ENCODE measurements around the gene PSMB9.

GRCh38 chr6:32853541-32854375 lies at the start of gene PSMB9, which contains the start of gene TAP1:
- TF ChIP-seq CTCF (conservative IDR thresholded peaks at IDR 0.05 in 1 of 2, IDR thresholded peaks at IDR 0.05 in 1 of 2; ENCODE audit: low read depth in 1 of 2, low read length in 2 of 2) (peak; percentile 55 to 67), EZH2 (IDR thresholded peaks at IDR 0.05; ENCODE audit: low read length, missing control alignments) (no peak)

Measured in fibroblast of lung (primary cell).